Keratinocyte (primary cell): ENCODE measurements around the gene SURF4. TPM values are rescaled to one million over a fixed set of nuclear protein-coding genes. Genes with fewer than 3 reads are reported as not detected.

Experiments used
- DNase-seq: peaks from one replicate; pipeline ENCODE4 v3.0.0-alpha.2; 2011; ENCODE audit warnings: low read depth, missing footprints, low spot score
- FAIRE-seq: peaks from 2 replicates; lab custom pipeline; 2011; peaks lifted over from hg19 to GRCh38; lab: Jason Lieb, UNC
- H2AFZ ChIP-seq: 2 replicates; pipeline ENCODE4 v1.6.0; 2012; ENCODE audit warnings: low read length, control low read depth, inconsistent platforms; ENCODE audit not compliant: control insufficient read depth
- H3K27ac ChIP-seq: 2 replicates; pipeline ENCODE4 v1.5.1; 2011; ENCODE audit warnings: low read length; ENCODE audit not compliant: control insufficient read depth, insufficient read depth
- H3K27me3 ChIP-seq: 3 replicates; pipeline ENCODE4 v1.6.0; 2011; ENCODE audit warnings: low read length; ENCODE audit not compliant: control insufficient read depth, insufficient read depth; ENCODE audit errors: extremely low read depth
- H3K36me3 ChIP-seq, 2 experiments: 2 replicates in 1 of 2; 3 replicates in 1 of 2; pipeline ENCODE4 v1.5.1; 2011; ENCODE audit warnings: low read length in 2 of 2, mild to moderate bottlenecking in 1 of 2; ENCODE audit not compliant: control insufficient read depth in 2 of 2, insufficient read depth in 2 of 2; ENCODE audit errors: extremely low read depth in 1 of 2
- H3K4me1 ChIP-seq: 3 replicates; pipeline ENCODE4 v1.5.1; 2011; ENCODE audit warnings: low read length; ENCODE audit not compliant: control insufficient read depth, insufficient read depth; ENCODE audit errors: extremely low read depth
- H3K4me2 ChIP-seq: 3 replicates; pipeline ENCODE4 v1.6.0; 2011; ENCODE audit warnings: low read depth, low read length; ENCODE audit not compliant: control insufficient read depth, insufficient read depth; ENCODE audit errors: extremely low read depth
- H3K4me3 ChIP-seq, 3 experiments: fragments of 200-600 bp in 1 of 3; sonication (generic) in 1 of 3; 2 replicates in 2 of 3; 3 replicates in 1 of 3; pipeline ENCODE4 v1.5.1; 2011 to 2016; ENCODE audit warnings: low read length in 3 of 3, mild to moderate bottlenecking in 3 of 3, control low read depth in 2 of 3, inconsistent platforms in 1 of 3, low read depth in 1 of 3, mixed read lengths in 1 of 3, mixed run types in 1 of 3, moderate library complexity in 1 of 3; ENCODE audit not compliant: control insufficient read depth in 2 of 3, insufficient read depth in 2 of 3; ENCODE audit errors: extremely low read depth in 1 of 3
- H3K79me2 ChIP-seq: 2 replicates; pipeline ENCODE4 v1.6.0; 2012; ENCODE audit warnings: low read length; ENCODE audit not compliant: control insufficient read depth, insufficient read depth
- H3K9ac ChIP-seq: 3 replicates; pipeline ENCODE4 v1.6.0; 2011; ENCODE audit warnings: low read length; ENCODE audit not compliant: control insufficient read depth, insufficient read depth; ENCODE audit errors: extremely low read depth
- H3K9me1 ChIP-seq: 3 replicates; pipeline ENCODE4 v1.6.0; 2011; ENCODE audit warnings: low read length; ENCODE audit not compliant: control insufficient read depth, insufficient read depth; ENCODE audit errors: extremely low read depth
- H3K9me3 ChIP-seq: 2 replicates; pipeline ENCODE4 v1.5.1; 2012; ENCODE audit warnings: low read depth, low read length; ENCODE audit not compliant: control insufficient read depth
- H4K20me1 ChIP-seq: 3 replicates; pipeline ENCODE4 v1.6.0; 2011; ENCODE audit warnings: low read length; ENCODE audit not compliant: control insufficient read depth, insufficient read depth; ENCODE audit errors: extremely low read depth
- EZH2 ChIP-seq: IDR thresholded peaks from one replicate; pipeline ENCODE4 v1.6.1; 2012; ENCODE audit warnings: inconsistent platforms, mild to moderate bottlenecking, low read length, moderate library complexity
- dilution Hi-C: fragments of 300-500 bp; cut with MboI; formaldehyde crosslinking; loops from one replicate; pipeline ENCODE4 v1.7.0; 2020; ENCODE audit warnings: low sequenced_read_pairs; ENCODE audit not compliant: extremely low pct_ligation_motif_present
- polyA plus RNA-seq, 5 experiments: library from polyadenylated mRNA; depleted of rRNA in 3 of 5; stranded (reverse) in 3 of 5; stranded (forward) in 1 of 5; unstranded in 1 of 5; fragments of >200 nt; gene quantifications; 1 replicate in 1 of 5; 2 replicates in 3 of 5; 3 replicates in 1 of 5; pipeline versions ENCODE4 v1.2.1 to v1.2.3, GENCODE V29; 2011 to 2012; ENCODE audit warnings: missing spikeins in 2 of 5, low read depth in 1 of 5, low replicate concordance in 1 of 5
- TF ChIP-seq, protein P1 (sequence below), 3 experiments: IDR thresholded peaks in 1 of 3; conservative IDR thresholded peaks in 1 of 3; optimal IDR thresholded peaks in 1 of 3; 2 replicates in 2 of 3; 3 replicates in 1 of 3; pipeline versions ENCODE3 to v1.5.1; 2011; ENCODE audit warnings: low read length in 3 of 3, mild to moderate bottlenecking in 3 of 3, moderate library complexity in 2 of 3, control low read depth in 1 of 3, inconsistent platforms in 1 of 3; ENCODE audit not compliant: insufficient read depth in 2 of 3; ENCODE audit errors: extremely low read depth in 1 of 3

The SURF4 gene
- polyA plus RNA-seq, 1 donor (not counting 4 experiments of a cell fraction or from before 2014, with no cell fraction given): 153 TPM

DNA sequence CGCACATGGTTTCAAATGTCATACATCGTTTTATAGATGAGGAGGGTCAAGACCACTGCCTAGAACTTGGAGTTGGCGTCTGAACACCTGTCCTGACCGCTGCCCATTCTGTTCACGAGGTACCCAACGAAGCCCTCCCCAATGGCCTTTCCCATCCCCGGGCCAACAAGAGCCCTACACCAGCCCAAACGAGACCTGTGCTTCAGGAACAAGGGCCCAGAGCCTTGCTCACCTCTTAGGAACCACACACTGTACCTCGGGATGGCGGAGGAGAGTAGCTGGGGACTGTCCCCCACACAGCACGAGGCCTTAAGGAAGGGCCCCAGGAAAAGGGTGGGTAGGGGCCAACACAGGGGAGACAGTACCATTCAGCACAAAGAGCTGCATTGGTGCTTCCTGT, 42.8 kb downstream of the SURF4 start:
- Histone ChIP-seq H3K4me2 (no peak overlapping the region), H3K4me1 (peaks cover 18% of the 10 kb centered on the region), H2AFZ (no peak overlapping the region), H3K27ac (no peak overlapping the region), H3K4me3 (no peak overlapping the region), H3K9me1 (no peaks in the 10 kb centered on the region), H3K27me3 (no peaks in the 10 kb centered on the region), H3K9ac (no peak overlapping the region), H4K20me1 (no peaks in the 10 kb centered on the region), H3K9me3 (no peaks in the 10 kb centered on the region), H3K79me2 (peaks cover 39% of the 10 kb centered on the region), H3K36me3 (peaks cover 24 to 31% of the 10 kb centered on the region in 2 experiments)
- TF ChIP-seq, protein P1, sequence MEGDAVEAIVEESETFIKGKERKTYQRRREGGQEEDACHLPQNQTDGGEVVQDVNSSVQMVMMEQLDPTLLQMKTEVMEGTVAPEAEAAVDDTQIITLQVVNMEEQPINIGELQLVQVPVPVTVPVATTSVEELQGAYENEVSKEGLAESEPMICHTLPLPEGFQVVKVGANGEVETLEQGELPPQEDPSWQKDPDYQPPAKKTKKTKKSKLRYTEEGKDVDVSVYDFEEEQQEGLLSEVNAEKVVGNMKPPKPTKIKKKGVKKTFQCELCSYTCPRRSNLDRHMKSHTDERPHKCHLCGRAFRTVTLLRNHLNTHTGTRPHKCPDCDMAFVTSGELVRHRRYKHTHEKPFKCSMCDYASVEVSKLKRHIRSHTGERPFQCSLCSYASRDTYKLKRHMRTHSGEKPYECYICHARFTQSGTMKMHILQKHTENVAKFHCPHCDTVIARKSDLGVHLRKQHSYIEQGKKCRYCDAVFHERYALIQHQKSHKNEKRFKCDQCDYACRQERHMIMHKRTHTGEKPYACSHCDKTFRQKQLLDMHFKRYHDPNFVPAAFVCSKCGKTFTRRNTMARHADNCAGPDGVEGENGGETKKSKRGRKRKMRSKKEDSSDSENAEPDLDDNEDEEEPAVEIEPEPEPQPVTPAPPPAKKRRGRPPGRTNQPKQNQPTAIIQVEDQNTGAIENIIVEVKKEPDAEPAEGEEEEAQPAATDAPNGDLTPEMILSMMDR (optimal IDR thresholded peaks at IDR 0.05 in 1 of 3, IDR thresholded peaks at IDR 0.05 in 1 of 3, conservative IDR thresholded peaks at IDR 0.05 in 1 of 3; ENCODE audit: extremely low read depth in 1 of 3, insufficient read depth in 2 of 3, low read length in 3 of 3): no peak
- TF ChIP-seq EZH2: no peak
- FAIRE-seq (no peak), DNase-seq (no peak)
- dilution Hi-C loops: no loop called here

DNA sequence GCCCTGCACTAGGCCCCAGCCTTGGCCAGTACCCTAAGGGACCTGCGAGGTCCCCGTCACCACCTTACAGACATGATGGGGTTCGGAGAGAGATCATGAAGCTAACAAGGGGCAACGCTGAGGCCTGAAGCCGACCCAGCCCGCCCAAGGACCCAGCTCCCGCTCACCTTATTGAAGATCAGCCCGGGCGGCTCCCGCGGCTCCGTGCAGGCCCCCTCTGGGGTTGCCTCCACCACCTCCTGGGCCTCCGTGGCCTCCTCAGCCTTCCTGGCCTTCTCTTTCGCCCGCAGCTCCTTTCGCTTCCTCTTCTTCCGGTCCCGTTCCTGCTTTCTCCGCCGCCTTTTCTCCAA, 43.5 kb downstream of the SURF4 start:
- H4K20me1 ChIP-seq: no peaks in the 10 kb centered on the region
- H3K4me3 ChIP-seq: no peak overlapping the region
- H2AFZ ChIP-seq: no peak overlapping the region
- FAIRE-seq (no peak), DNase-seq (no peak)
- dilution Hi-C loops: no loop called here
- peaks cover 39% of the 10 kb centered on the region for H3K79me2 ChIP-seq
- no peak overlapping the region for H3K4me2 ChIP-seq
- no peaks in the 10 kb centered on the region for H3K27me3 ChIP-seq
- no peak overlapping the region for H3K27ac ChIP-seq
- H3K9ac ChIP-seq: no peak overlapping the region
- peaks cover 18% of the 10 kb centered on the region for H3K4me1 ChIP-seq
- TF ChIP-seq EZH2: no peak
- TF ChIP-seq, protein P1 (optimal IDR thresholded peaks at IDR 0.05 in 1 of 3, IDR thresholded peaks at IDR 0.05 in 1 of 3, conservative IDR thresholded peaks at IDR 0.05 in 1 of 3; ENCODE audit: extremely low read depth in 1 of 3, insufficient read depth in 2 of 3, low read length in 3 of 3): no peak
- peaks cover 20 to 31% of the 10 kb centered on the region in 2 experiments for H3K36me3 ChIP-seq
- no peaks in the 10 kb centered on the region for H3K9me3 ChIP-seq
- no peaks in the 10 kb centered on the region for H3K9me1 ChIP-seq
